Loucy (cell line): Measurements from ENCODE around the gene MYO5C.

ENCODE experiments used
- CTCF ChIP-seq: fragments of 200-600 bp; sonication (generic); conservative IDR thresholded peaks from 2 replicates; pipeline ENCODE4 v1.5.1; 2014; ENCODE audit warnings: mild to moderate bottlenecking, antibody characterized with exemption, low read length
- EZH2phosphoT487 ChIP-seq: fragments of 200-600 bp; IDR thresholded peaks from 2 replicates; pipeline ENCODE4 v1.6.1; 2018; ENCODE audit warnings: antibody characterized with exemption, mild to moderate bottlenecking, moderate library complexity, borderline replicate concordance

DNA sequence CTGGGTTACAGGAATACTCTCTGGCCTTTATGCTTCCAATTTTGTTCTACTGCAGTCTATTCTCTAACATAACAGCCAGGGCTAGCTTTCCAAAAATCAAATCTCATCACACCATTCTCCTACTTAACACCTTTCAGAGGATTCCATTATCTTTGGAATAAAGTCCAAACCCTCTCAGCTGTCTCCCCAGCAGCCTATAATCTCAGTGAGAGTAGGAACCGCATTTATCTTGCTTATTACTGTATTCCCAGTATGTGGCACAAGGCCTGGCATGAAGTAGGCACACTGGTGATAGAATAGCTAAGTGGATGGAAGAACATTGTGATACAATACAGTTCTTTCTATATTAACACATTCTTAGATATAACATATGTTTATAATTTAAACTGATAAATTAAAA, 49.0 kb upstream of the MYO5C start:
- TF ChIP-seq CTCF (no peak), EZH2phosphoT487 (no peak)
